Suprapubic skin (tissue), 4 donors: ENCODE data around the gene TMEM45B.

Experiments
- CTCF ChIP-seq, 2 donors: fragments of 200-600 bp in 1 of 2; fragments of 450-650 bp in 1 of 2; sonication (generic) in 1 of 2; IDR thresholded peaks; one replicate each; pipeline ENCODE4 v1.5.1; 2016 to 2019; ENCODE audit warnings: antibody characterized with exemption in 2 of 2, mild to moderate bottlenecking in 1 of 2, moderate library complexity in 1 of 2
- EP300 ChIP-seq: sonication (generic); formaldehyde crosslinking; IDR thresholded peaks from one replicate; pipeline ENCODE4 v1.6.1; 2017; ENCODE audit warnings: antibody characterized with exemption
- POLR2A ChIP-seq, 2 donors: fragments of 450-650 bp; IDR thresholded peaks; one replicate each; pipeline ENCODE4 v1.6.1; 2017; ENCODE audit warnings: antibody characterized with exemption in 2 of 2, mild to moderate bottlenecking in 2 of 2, moderate library complexity in 2 of 2
- POLR2AphosphoS5 ChIP-seq, 3 donors: sonication (generic); formaldehyde crosslinking; IDR thresholded peaks; one replicate each; pipeline ENCODE4 v1.6.1; 2017; ENCODE audit warnings: antibody characterized with exemption in 3 of 3

DNA sequence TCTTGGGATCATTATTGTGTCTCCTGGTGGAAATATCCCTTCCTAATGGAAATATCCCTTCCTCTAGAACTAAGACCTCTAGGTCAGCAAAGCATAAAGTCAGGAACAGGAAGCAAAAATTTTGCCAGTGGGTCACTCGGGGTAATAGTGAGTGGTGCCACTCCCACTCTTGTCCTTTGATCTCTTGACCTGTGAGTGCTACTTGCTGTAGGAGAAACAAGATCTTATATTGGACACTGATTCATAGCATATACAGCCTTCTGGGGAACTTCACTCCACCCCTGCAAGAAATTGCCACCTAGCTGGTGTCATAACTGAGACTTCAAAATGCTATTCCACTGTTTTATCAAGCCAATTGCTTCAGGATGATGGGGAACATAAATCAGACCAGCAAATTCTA lies 44.7 kb upstream of the TMEM45B start:
- TF ChIP-seq CTCF (IDR thresholded peaks at IDR 0.05) (no peak), POLR2A (IDR thresholded peaks at IDR 0.05) (no peak), EP300 (no peak), POLR2AphosphoS5 (IDR thresholded peaks at IDR 0.05) (no peak)
